H1 (cell line): ENCODE results near the gene RPS25.

Source experiments
- CREB1 ChIP-seq: IDR thresholded peaks from 2 replicates; pipeline ENCODE4 v1.6.1; 2012; ENCODE audit warnings: inconsistent platforms
- CTCF ChIP-seq, 3 experiments: IDR thresholded peaks; 1 replicate in 2 of 3; 2 replicates in 1 of 3; pipeline versions ENCODE4 v1.5.1 to v1.6.1; 2011; ENCODE audit warnings: low read length in 3 of 3, mild to moderate bottlenecking in 3 of 3, inconsistent platforms in 2 of 3, low read depth in 1 of 3, moderate library complexity in 1 of 3; ENCODE audit not compliant: insufficient read depth in 1 of 3; ENCODE audit errors: control extremely low read depth in 1 of 3
- NRF1 ChIP-seq: IDR thresholded peaks from 2 replicates; pipeline ENCODE4 v1.6.1; 2011; ENCODE audit warnings: mild to moderate bottlenecking, low read depth, low read length, improper control_type of control experiment
- RNF2 ChIP-seq: fragments of 200-900, 300-1000 bp; sonication (generic); IDR thresholded peaks from 2 replicates; pipeline ENCODE4 v1.7.1; 2016; ENCODE audit warnings: borderline replicate concordance, low read depth, mild to moderate bottlenecking, antibody characterized with exemption, low read length; ENCODE audit not compliant: poor library complexity, severe bottlenecking; ENCODE audit errors: missing control alignments
- SP1 ChIP-seq: IDR thresholded peaks from 2 replicates; pipeline ENCODE4 v1.6.1; 2011; ENCODE audit warnings: low read depth, low read length
- USF2 ChIP-seq: IDR thresholded peaks from 2 replicates; pipeline ENCODE4 v1.6.1; 2011; ENCODE audit warnings: low read length, improper control_type of control experiment

GRCh38 chr11:119000906-119001305, 17.2 kb downstream of the RPS25 start:
- TF ChIP-seq CREB1 (no peak), CTCF (IDR thresholded peaks at IDR 0.05; ENCODE audit: control extremely low read depth in 1 of 3, insufficient read depth in 1 of 3, low read depth in 1 of 3, low read length in 3 of 3) (no peak), USF2 (no peak), RNF2 (no peak), SP1 (no peak), NRF1 (no peak)
